GM12891 (cell line): ENCODE results near the gene WDR4.

ENCODE experiments used
- POLR2A ChIP-seq: IDR thresholded peaks from 2 replicates; pipeline ENCODE4 v1.6.1; 2011; ENCODE audit warnings: low read depth, low read length, control low read depth
- POLR2AphosphoS5 ChIP-seq: IDR thresholded peaks from 2 replicates; pipeline ENCODE4 v1.6.1; 2011; ENCODE audit warnings: low read depth, low read length, control low read depth

- no peak for TF ChIP-seq POLR2A
- TF ChIP-seq POLR2AphosphoS5: no peak
Observed at GRCh38 chr21:42861311-42861847, 18.0 kb downstream of the WDR4 start.
